GM21619 (cell line): Measurements from ENCODE around the gene CEP112.
"Not testable (repeated sequence)": the region's sequence is repeated elsewhere in the genome, so short reads cannot be mapped to it uniquely, and the experiment has no call there.

Source experiments
- ATAC-seq: cut with Tn5 transposase; IDR thresholded peaks from one replicate; pipeline ENCODE4 v1.9.1; 2021; ENCODE audit not compliant: unreplicated experiment

CEP112 gene

GRCh38 chr17:66165537-66166123 is 26.3 kb downstream of the CEP112 start:
- no peak for ATAC-seq

GRCh38 chr17:66155055-66155454 is 36.9 kb downstream of the CEP112 start:
- ATAC-seq: not testable (repeated sequence)

- no peak for ATAC-seq
Observed at GRCh38 chr17:66152756-66153155, 39.2 kb downstream of the CEP112 start.

- no peak for ATAC-seq
Observed at GRCh38 chr17:66150708-66151107, 41.2 kb downstream of the CEP112 start.

DNA sequence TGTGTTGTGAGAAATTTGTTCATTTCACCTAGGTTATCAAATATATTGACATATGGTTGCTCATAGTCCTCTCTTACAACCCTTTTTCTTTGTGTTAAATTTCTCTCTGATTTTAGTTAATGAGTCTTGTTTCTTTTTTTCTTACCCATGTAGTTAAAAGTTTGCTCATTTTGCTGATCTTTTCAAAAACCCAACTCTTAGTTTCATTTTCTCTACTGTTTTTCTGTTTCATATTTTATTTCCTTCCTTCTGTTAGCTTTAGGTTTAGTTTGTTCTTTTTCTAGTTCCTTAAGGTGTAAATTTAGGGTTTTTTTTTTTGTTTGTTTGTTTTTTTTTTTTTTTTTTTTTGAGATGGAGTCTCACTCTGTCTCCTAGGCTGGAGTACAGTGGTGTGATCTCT is 42.4 kb downstream of the CEP112 start:
- ATAC-seq: no peak

DNA sequence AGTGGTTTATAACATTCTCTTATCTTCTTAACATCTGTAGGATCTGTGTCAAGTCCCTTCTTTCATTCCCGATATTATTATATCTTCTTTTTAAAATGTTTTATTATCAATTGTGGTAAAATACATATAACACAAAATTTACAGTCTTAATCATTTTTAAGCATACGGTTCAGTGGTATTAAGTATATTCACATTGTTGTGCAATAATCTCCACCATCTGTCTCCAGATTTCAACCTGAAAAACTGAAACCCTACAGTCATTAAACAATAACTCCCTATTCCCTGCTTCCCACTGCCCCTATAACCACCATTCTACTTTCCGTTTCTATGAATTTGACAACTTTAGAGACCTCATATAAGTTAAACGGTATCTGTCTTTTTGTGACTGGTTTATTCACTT is 45.5 kb downstream of the CEP112 start:
- ATAC-seq: no peak

GRCh38 chr17:66143657-66144282 is 48.2 kb downstream of the CEP112 start:
- ATAC-seq: no peak

DNA sequence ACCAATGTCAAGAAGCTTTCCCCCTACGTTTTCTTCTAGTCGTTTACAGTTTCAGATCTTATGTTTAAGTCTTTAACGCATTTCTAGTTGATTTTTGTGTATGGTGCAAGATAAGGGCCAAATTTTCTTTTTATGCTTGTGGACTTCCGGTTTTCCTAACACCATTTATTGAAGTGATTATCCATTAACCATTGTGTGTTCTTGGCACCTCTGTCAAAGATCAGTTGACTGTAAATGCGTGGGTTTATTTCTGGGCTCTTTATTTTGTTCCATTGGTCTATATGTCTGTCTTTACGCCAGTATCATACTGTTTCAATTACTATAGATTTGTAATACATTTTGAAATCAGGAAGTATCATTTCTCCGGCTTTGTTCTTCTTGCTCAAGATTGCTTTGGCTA is 49.5 kb downstream of the CEP112 start:
- ATAC-seq: no peak

GRCh38 chr17:66138120-66138519 is 53.8 kb downstream of the CEP112 start:
- no peak for ATAC-seq

DNA sequence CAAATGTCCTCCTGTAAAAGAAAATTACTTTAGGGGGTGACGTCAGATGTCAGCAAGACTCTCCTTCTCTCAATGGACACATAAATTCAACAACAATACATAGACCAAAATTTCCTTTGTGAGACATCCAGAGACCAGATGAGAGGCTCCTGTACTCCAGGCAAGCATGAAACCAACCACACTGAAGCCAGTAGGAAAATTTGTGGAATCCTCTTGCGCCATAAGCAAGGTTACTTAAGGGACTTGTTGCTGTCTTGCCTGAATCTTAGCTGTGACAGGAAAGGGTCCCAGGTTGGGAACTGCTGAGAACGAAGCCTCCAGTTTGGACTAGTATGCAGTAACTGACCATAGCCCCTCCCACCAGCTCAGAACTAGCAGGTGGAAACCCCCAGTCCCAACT is 56.0 kb downstream of the CEP112 start:
- ATAC-seq: no peak

DNA sequence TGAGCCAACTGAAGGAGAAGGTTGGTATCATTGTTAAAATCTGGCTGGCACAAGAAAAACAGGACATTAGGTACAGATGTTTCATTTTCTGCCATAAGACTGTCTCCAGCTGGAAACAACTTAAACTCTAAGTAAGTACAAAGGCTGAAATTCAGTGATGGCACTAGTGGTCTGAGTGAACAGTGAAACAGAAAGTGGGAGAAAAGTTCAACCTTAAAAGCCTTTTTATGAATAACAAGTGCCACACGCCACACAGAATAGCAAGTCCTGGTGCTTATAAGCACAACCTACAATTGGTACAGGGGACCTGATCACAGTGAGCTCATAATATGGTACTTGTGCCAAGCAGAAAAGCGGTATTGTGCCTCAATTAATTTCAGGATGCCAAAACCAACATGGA is 56.7 kb downstream of the CEP112 start:
- ATAC-seq: no peak

DNA sequence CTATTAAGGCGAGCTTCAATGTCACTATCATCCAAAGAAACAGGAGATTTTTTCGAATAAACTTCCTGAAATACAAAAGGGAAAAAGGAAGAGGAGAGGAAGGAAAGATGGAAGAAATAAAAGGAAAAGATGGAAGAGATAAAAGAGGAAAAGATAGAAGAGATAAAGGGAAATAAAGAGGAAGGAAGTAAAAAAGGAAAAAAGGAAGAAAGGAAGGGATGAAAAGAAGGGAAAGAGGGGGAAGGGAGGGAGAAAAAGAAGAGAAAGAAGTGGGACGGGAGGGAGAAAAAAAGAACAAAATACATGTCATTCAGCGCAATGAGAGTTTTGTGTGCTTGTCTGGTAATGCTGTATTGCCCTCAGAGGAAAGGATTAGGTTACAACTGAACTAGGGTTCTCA is 62.2 kb downstream of the CEP112 start:
- ATAC-seq: no peak

DNA sequence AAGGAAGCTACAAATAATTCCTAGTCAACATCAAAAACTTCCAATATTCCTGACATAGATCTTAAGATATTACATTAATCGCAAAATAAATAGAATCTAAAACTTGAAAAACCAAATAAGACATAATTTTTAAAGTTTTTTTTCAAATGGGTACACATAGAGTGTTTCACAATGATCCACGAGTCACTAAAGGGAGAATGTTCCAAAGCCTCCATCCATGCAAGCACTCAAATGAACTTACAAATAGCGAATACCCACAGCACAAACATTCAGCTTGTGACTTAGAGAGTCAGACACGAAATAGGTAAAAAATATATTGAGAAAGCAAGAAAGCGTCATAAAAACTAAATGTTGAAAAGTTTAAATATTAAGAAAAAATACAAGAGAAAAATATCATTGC is 65.7 kb downstream of the CEP112 start:
- no peak for ATAC-seq

DNA sequence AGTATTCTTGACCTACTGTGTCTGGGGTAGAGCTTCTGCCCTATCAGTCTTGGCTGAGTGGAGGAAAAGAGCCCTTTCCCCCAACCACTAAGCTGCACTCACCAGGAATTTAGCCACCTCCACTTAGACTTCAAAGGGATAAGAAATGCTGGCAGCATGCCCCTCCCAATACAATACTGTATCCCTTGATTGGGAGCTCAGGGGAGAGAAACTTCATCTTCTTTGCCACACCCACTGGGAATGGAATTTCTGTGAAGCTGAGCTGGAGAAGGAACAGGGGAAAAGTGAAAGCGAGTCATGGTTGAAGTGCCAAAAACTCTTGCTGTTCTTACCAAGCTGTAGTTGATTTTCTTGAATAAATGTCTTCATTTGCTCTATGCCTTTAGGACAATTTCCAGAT is 68.8 kb downstream of the CEP112 start:
- no peak for ATAC-seq

GRCh38 chr17:66115246-66115645 is 76.7 kb downstream of the CEP112 start:
- ATAC-seq: no peak

GRCh38 chr17:66114609-66115008 is 77.3 kb downstream of the CEP112 start:
- no peak for ATAC-seq

DNA sequence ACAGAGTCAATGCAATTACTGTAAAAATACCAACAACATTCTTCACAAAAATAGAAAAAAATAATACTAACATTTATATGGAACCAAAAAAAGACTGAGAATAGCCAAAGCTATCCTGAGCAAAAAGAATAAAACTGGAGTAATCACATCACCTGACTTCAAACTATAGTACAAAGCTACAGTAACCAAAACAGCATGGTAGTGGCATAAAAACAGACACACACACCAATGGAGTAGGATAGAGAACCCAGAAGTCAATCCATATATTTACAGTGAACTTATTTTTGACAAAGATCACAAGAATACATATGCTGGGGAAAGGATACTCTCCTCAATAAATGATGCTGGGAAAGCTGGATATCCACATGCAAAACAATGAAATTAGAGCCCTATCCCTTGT is 84.2 kb downstream of the CEP112 start:
- no peak for ATAC-seq

DNA sequence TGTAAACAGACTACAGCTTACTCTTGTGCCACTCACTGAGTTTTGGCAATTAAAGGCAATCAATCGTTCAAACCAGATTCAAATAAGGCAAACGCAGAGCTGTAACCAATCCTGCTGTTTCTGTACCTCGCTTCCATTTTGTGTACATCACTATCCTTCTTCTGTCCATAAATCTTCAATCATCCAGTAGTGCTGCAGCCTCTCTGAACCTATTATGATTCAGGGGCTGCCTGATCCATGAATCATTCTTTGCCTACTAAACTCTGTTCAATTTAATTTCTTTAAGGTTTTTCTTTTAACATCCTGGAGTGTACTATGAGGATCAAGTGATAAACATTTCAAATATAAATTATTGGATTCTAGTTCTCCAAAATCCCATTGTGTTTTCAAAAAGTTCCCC is 93.9 kb downstream of the CEP112 start:
- no peak for ATAC-seq

DNA sequence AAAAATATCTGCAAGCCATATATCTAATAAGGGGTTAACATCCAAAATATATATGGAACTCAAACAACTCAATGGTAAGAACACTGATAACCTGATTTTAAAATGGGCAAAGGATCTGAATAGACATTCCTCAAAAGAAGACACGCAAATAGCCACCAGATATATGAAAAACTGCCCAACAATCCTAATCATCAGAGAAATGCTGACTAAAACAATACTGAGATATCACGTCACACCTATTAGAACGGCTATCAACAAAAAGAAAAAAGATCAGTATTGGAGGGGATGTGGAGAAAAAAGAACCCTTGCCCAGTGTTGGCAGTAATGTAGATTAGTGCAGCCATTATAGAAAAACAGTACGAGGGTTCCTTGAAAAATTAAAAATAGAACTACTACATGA is 97.2 kb downstream of the CEP112 start:
- ATAC-seq: no peak

GRCh38 chr17:66091445-66092080 is 100.4 kb downstream of the CEP112 start:
- no peak for ATAC-seq

GRCh38 chr17:66089764-66090163 is 102.2 kb downstream of the CEP112 start:
- no peak for ATAC-seq

DNA sequence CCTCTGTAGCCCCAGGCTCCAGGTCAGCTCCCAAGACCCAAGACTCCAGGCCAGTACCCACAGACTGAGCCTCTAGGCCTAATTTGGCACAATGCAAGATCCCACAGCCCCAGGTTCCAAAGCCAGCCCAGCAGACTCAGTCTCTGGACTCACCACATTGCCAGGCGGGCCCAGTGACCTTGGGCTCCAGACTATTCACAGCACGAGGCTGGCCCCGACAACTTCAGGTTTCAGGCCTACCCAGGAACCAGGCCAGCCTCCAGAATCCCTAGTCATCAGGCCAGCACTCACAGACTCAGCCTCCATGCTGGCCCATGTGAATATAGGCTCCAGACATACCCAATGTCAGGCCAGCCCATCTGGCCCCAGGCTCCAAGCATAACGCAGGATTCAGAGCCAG is 103.8 kb downstream of the CEP112 start:
- ATAC-seq: no peak

GRCh38 chr17:66087073-66087472 is 104.9 kb downstream of the CEP112 start:
- ATAC-seq: no peak
